Uterus (tissue), 2 donors: ENCODE results near the gene POU2F1.
A peak's percentile ranks its signal among the peaks of the same experiment; 100 is the strongest.

ENCODE experiments used
- POLR2A ChIP-seq, 2 donors: fragments of 450-650 bp; IDR thresholded peaks; one replicate each; pipeline ENCODE4 v1.6.1; 2016; ENCODE audit warnings: antibody characterized with exemption in 2 of 2, mild to moderate bottlenecking in 1 of 2, moderate library complexity in 1 of 2
- TF ChIP-seq, protein P1 (sequence below), 4 experiments: fragments of 200-600 bp in 2 of 4; fragments of 450-650 bp in 2 of 4; sonication (generic) in 2 of 4; IDR thresholded peaks; one replicate each; pipeline ENCODE4 v1.5.1; 2016 to 2019; ENCODE audit warnings: antibody characterized with exemption in 4 of 4, mild to moderate bottlenecking in 2 of 4, moderate library complexity in 1 of 4

DNA sequence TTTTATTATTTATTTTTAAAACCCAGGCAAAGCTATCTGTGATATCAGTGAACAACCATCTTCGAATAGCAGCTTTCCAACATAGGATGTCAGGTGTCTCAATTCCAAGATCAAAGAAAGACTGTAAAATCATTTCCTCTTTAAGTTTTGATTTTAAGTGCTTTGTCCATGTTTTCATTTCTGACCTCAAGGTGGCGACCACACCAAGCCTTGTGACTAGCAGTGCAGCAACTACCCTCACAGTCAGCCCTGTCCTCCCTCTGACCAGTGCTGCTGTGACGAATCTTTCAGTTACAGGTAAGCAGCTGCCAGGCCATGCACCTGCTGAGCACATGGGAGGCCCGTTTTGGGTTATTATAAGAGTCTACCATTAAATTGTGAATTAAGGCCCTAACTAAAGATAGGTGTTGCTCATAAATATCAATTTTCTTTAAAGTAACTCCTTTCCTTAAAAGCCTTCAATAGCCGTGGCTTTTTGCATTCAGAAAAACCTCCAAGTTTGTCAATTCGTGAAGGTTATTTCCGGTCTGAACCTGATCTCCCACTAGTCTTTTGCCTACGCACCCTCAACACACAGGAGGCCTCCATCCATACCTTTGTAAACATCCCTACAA lies 180.7 kb downstream of the POU2F1 start:
- TF ChIP-seq, protein P1, sequence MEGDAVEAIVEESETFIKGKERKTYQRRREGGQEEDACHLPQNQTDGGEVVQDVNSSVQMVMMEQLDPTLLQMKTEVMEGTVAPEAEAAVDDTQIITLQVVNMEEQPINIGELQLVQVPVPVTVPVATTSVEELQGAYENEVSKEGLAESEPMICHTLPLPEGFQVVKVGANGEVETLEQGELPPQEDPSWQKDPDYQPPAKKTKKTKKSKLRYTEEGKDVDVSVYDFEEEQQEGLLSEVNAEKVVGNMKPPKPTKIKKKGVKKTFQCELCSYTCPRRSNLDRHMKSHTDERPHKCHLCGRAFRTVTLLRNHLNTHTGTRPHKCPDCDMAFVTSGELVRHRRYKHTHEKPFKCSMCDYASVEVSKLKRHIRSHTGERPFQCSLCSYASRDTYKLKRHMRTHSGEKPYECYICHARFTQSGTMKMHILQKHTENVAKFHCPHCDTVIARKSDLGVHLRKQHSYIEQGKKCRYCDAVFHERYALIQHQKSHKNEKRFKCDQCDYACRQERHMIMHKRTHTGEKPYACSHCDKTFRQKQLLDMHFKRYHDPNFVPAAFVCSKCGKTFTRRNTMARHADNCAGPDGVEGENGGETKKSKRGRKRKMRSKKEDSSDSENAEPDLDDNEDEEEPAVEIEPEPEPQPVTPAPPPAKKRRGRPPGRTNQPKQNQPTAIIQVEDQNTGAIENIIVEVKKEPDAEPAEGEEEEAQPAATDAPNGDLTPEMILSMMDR (IDR thresholded peaks at IDR 0.05), result peak in 3 of 4 experiments; percentile 15 to 32 (median 17)
- no peak for TF ChIP-seq POLR2A (IDR thresholded peaks at IDR 0.05)
